Choroid plexus epithelial cell (primary cell): ENCODE measurements around the gene PARP9.

Experiments
- DNase-seq: peaks from one replicate; pipeline ENCODE4 v3.0.0-alpha.2; 2010; ENCODE audit warnings: low read depth
- H3K4me3 ChIP-seq: 2 replicates; pipeline ENCODE4 v1.5.1; 2011; ENCODE audit warnings: low read depth, mild to moderate bottlenecking, control low read depth, low read length, moderate library complexity
- TF ChIP-seq, protein P1 (sequence below): conservative IDR thresholded peaks from 2 replicates; pipeline ENCODE4 v1.5.1; 2011; ENCODE audit warnings: low read depth, mild to moderate bottlenecking, control low read depth, inconsistent platforms, low read length, moderate library complexity

PARP9 gene

DNA sequence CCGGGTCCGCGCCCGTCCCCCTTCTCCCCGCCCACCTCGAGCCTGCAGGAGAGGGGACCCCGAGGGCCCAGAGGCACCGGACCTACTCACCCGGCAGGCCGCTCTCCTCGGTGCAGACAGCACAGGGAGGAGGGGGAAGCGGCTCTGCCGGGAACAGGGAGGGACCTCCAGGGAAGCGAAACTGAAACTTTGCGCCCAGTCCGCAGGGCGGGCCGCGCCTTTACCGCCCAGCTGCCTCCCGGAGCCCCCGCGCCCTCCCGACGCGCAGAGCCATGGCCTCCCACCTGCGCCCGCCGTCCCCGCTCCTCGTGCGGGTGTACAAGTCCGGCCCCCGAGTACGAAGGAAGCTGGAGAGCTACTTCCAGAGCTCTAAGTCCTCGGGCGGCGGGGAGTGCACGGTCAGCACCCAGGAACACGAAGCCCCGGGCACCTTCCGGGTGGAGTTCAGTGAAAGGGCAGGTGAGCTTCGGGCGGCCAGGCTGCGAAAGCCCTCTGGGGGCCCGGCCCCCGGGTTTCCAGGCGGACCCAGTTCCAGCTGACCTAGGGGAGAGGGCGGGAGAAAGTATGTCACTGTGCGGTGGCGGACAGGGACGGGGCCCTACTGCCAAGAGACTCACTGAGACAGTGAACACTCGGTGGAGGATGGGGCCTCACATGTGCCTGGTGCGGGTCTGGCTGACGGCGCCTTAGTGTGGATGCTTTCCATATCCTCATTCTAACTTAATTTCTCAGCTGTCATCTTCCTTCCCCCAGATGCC lies at the start of gene PARP9, which contains the start of gene DTX3L:
TSS of gene PARP9 (minus strand) at position 146 of the 758 bp plus-strand sequence. CDS start 4,680 bp downstream, outside the sequence.
TSS of gene DTX3L (plus strand) at position 184 of the 758 bp plus-strand sequence. CDS start at position 273, 89 bp downstream.
- TF ChIP-seq, protein P1, sequence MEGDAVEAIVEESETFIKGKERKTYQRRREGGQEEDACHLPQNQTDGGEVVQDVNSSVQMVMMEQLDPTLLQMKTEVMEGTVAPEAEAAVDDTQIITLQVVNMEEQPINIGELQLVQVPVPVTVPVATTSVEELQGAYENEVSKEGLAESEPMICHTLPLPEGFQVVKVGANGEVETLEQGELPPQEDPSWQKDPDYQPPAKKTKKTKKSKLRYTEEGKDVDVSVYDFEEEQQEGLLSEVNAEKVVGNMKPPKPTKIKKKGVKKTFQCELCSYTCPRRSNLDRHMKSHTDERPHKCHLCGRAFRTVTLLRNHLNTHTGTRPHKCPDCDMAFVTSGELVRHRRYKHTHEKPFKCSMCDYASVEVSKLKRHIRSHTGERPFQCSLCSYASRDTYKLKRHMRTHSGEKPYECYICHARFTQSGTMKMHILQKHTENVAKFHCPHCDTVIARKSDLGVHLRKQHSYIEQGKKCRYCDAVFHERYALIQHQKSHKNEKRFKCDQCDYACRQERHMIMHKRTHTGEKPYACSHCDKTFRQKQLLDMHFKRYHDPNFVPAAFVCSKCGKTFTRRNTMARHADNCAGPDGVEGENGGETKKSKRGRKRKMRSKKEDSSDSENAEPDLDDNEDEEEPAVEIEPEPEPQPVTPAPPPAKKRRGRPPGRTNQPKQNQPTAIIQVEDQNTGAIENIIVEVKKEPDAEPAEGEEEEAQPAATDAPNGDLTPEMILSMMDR: no peak
- peak; percentile 86 for DNase-seq
- H3K4me3 ChIP-seq: peak within 1 kb of the TSS; percentile 91

DNA sequence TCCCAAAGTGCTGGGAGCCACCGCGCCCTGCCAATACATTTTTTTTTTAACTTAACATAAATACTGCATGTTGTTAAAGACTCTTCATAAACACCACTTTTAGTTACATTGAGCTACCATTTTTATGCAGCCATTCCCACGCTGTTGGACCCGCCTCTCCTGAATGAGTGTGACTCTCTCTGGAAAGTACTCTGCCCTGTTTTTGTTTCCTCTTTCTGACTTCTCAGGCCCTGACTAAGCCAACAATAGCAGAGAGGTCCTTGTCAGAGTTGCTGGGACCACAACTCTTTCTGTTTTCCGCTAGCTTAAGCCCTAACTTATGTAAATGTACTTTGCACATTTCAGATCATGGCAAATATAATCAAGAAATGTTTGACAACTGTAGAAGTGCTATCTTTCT lies 48.6 kb upstream of the PARP9 start:
- no peak for DNase-seq
- H3K4me3 ChIP-seq: no peak overlapping the region
- TF ChIP-seq, protein P1: no peak

DNA sequence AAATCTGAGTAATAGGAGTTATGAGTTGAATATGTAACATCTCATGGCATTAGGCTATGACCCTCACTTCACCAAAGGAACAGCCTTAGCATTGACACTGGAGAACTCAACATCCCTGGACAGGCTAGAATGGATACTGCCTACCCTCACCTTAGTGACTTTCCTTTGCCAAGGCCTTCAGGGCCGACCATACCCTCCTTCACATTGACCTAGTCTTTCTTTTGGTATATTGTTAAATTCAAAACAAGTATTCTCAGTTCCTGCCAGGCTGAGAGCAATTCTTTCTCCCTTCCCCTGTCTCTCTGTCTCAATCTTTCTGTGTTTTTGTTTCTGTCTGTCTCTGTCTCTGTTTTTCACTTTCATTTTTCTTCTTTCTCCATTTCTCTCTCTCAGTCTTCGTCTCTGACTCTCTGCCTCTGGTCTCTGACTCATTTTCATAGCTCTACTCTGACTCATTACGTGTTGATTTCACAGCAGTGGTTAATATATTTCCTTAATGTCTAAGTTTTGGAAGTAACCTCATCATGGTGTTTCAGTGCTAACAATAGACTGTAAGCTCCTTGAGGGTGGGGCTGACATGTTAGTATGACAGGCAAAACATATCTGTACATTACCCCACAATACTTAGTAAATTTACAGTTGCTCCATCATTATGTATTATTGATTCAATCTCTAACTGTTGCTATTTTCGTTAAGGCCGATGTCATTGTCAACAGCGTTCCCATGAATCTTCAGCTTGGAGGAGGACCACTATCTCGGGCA lies 45.9 kb upstream of the PARP9 start:
- TF ChIP-seq, protein P1: no peak
- H3K4me3 ChIP-seq: no peak overlapping the region
- DNase-seq: peak; percentile 88

DNA sequence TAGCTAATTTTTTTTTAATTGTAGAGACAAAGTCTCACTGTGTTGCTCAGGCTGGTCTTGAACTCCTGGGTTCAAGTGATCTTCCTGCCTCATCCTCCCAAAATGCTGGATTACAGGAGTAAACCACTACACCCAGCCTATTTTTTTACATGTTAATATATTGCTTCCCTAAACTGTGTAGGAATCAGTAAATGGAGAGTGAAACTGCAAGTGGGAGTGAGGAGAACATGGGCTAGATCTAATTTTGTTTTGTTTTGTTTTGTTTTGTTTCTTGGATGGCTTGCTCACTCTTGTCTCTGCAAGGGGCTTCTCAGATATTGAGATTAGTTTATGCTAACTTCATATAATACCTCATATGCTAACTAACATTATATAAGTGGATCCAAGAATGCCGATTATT lies 44.8 kb upstream of the PARP9 start:
- no peak for DNase-seq
- TF ChIP-seq, protein P1: no peak
- no peak overlapping the region for H3K4me3 ChIP-seq

DNA sequence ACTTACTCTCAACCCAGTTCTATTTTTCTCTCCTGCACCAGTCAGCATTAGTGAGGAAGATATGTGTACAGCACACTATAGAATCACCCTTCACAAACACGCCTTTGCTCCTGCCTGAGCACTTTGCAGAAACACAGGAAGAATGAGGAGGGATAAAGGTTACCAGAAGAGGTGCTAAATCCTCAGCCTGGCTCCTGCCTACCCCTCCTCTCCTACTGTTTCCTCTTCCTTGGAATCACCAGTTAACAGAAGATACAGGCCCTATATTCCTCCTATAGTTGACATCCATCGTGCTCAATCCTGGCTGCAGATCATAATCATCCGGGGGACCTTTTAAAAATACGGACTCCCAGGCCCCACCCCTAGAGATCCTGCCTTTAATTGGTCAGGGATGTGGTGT lies 42.2 kb upstream of the PARP9 start:
- DNase-seq: no peak
- no peak overlapping the region for H3K4me3 ChIP-seq
- TF ChIP-seq, protein P1: no peak

DNA sequence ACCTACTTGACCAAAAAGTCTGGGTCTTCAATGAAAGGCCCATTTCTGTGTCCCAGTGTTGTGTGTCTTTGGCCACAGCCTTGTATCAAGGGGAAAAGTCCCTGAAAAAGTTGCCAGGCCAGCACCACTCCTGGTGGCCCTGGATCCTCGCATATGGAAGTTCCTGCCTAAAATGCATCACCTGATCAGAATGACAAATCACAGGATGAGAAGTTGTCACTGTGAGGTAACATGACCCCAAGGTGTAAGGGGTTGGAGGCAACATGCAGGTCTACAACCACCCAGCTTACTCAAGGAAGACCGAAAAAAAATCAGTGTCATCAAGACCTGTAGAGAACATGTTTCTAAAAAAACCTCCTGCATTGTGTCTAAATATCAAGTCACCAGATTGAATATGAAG lies 39.0 kb upstream of the PARP9 start:
- H3K4me3 ChIP-seq: no peak overlapping the region
- TF ChIP-seq, protein P1: no peak
- no peak for DNase-seq
